HuH-7 (cell line): Measurements from ENCODE around the gene ABLIM3.
"Not testable (repeated sequence)": the region's sequence is repeated elsewhere in the genome, so short reads cannot be mapped to it uniquely, and the experiment has no call there.

Experiments
- DNase-seq: peaks from one replicate; pipeline ENCODE4 v3.0.0; 2011; ENCODE audit warnings: low spot score

Gene ABLIM3

DNA sequence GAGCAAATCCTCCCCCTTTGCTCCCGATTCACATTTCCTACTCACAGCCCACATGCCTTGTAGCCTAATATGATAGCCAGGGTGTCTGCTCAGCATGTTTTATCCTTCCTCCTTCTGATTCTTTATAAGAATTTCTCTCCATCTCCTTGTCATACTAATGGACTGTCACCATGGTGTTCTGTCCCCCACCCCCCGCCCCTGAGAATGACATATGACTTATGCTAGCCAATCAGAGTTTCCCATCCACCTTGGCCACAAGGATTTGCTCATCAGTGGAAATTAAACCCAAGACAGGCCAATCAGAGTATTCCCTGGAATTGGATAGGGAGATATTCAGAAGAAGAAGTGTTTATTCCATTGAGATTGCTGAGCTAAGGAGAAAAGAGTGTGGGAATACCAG is 16.0 kb downstream of the ABLIM3 start:
- no peak for DNase-seq

DNA sequence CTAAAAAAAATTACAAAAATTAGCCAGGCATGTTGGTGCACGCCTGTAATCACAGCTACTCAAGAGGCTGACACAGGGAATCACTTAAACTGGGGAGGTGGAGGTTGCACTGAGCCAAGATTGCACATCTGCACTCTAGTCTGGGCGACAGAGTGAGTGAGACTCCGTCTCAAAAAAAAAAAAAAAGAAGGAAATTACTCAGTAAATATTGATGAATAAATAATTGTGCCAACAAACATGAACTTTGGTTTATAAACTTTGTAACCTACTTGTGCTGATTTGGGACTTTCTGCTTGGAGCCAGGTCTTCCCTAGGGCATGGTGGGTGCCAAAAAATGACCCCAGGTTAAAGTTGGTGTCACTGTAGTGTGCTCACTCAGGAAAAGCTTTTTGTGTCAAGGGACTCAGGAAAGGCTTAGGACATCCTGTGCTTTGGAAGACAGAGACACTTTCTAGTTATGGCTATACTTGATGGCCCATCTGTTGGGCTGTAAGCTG is 19.0 kb downstream of the ABLIM3 start:
- no peak for DNase-seq

DNA sequence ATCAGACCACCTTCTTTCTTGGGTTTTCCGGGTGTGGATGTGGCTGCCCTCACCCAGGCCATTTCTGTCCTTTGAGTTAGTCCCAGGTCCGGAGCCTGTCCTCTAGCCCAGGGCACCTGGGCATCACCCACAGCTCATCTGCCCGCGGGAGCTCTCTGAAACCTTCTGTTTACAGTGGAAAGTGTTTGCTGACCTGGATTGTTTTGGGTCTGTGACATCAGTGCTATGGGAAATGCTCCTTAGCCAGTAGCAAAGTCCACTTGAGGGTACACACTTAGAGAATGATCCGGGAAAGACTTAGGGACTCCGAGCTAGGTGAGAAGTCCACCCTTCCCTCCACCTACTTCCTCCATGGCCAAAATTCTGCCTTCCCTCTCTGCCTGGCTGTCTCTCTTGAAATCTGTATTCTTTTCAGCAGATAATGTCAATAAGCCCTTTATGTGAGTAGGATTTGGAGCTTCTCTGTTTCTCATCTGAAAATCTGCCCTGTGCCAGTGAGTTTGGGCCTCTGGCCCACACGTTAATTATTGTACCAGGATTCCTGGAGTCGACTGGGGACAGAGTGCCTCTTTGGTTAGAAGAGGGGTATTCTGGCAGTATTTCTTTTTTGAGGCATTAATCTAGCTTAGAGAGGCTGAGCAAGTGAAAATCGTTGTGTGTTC is 19.9 kb downstream of the ABLIM3 start:
- no peak for DNase-seq

DNA sequence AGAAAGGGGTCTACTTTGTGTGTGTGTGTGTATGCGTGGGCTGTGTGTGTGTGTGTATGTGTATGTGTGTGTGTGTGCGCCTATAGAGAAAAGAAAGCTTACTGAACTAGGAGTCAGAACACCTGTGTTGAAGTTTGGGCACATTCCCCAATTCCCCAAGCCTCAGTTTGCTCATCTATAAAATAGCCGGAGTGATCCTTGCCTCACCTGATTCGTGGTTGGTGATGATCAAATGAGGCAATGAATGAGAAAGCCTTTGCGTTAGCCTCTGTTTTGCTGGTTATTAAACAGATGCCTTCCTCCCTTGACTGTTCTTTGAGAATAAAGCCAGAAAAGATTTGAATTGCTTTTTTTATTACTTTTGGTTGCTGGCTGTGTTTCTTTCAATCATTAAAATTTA is 20.6 kb downstream of the ABLIM3 start:
- DNase-seq, result no peak

DNA sequence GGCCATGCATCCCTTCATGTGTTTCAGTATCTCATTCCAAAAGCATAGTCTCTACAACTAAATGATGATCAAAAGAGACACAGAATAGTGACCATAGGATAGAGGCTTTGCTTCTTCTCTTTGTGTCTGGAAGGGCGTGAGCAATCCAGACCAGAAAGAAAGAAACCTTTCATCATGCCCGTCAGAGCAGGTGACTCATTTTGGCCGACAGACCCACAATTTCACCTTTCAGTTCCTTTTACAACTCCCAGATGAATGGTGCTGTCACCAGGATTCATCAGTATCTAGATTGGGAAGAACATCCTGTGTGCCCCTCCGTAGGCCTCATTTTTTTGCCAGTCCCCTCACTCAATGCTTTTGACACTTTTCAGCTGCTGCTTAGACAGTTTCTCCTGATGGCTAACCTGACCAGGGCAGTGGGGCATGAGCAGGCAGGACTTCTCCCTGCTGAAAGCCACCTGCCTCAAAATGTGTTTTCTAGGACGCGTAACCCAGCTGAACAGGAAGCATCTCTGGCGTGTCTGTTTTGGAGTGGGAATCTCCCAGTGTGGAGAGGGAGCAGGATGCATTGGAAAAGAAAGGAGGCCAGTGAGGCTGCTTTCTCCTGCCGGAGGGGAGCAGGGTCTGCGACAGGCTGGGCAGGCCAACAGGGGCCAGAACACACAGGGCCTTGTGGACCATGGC is 21.2 kb downstream of the ABLIM3 start:
- DNase-seq, result no peak

DNA sequence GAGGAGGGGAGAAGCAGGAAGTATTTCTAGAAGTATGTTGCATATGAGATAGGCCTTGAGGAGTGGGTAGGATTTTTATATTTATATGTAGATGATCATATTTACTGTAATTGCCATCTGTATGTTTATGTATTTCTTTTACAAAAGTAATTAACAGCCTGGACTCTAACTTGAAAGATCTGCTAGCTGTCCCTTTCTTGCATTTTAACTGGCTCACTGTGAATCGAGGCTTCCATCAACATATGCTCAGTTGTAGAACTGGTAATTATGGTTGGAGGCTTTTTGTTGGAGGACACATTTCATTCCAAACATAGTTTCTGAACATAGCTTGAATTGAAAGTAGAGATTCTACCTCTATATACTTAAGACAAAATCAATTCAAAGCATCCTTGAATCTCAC is 23.4 kb downstream of the ABLIM3 start:
- no peak for DNase-seq

DNA sequence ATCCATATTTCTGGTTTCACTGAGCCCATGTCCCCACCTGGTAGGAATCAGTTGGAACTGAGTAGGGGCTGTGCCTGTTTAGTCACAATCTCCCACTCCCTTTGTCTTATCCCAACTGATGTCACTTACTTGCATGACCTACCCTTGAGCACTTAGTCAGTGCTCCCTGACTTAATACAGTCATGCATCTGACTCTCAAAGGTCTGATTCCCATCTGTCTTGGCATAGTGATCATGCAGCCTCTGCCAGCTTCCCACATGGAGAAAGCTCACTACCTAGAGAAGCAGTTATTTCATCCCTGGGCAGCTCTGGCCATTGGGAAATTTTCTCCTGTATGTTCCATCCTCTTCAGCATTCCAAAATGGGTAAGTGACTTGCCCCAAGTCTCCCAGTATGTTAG is 24.8 kb downstream of the ABLIM3 start:
- DNase-seq, result no peak

DNA sequence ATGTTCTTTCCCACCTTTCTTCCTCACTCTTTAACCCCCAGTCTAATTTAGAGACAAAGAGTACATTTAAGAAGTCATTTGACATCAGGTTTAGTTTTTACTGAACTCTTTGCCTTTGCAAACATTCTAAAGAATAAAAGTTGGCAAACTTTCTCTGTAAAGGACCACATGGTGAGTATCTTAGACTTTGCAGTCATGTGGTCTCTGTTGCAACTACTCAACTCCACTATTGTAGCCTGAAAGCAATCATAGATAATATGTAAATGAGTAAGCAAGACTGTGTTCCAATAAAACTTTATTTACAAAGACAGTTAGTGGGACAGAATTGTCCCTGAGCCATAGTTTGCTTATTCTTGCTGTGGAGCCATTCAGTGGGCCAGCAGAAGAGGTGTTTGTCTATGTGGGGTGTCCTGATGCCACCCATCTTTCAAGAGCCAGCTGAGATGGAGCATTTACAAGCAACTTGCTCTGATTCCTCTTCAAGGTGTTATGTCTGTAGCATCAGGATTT is 25.4 kb downstream of the ABLIM3 start:
- no peak for DNase-seq

DNA sequence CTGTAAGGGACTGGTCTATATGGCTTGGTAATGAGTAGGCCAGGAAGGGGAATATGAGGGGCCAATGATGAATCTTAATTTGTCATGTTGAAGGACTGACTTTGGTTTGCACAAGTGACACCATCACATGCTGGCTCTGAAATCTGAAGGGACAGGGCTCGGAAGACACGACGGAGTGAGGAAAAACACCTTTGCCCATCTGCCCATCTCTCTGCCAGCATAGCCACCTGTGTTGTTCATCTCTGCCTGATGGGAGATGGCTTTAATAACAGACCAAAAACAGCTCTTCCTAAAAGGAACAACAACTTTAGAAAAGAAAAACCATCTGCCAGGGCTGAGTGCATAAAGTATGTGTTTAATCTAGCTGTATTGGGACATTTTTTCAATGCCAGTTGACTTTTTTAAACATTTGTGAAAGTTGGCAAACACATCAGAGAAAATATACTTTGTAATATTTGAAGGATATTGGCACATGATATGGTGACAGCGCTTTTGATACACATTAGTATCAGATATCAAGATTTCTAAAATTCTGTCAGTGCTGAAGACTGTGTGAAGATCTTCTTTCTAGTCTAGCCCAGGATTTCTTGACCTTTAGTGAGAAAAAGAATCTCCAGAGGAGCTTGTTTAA is 27.1 kb downstream of the ABLIM3 start:
- no peak for DNase-seq

DNA sequence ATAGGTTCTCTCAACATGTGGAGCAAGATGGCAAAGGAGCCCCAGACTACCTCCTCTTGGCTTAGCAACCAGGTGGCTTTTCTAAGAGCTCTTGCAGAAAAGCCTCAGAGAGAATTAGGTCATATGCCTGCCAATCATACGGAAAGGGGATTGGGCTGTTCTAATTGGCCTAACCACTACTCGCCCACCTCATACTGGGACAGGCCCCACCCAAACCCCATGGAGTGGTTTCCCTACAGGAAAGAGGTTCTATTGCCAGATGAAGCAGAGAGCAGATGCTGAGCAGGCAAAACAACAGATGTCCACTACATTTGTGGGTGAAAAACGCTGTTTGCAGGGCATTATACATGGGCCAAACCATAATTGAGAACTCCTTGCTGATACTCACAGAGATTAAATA is 29.0 kb downstream of the ABLIM3 start:
- no peak for DNase-seq

DNA sequence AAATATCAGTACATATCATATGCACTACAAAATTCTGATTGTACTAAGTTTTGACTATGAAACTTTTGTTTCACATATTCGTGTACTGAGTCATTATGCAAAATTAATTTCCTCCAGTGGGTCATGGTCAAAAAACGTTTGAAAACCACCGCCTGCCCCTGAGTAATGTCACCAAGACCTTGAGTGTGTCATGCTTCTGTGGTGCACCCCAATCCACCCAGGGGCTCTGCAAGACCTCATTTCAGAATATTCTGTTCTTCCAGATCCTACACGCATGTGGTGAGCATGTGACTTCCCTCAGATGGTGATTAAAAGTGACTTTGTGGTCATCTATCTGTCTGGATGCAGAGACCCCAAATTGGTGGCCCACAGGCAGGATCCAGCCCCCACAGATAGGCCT is 31.0 kb downstream of the ABLIM3 start:
- DNase-seq, result no peak

DNA sequence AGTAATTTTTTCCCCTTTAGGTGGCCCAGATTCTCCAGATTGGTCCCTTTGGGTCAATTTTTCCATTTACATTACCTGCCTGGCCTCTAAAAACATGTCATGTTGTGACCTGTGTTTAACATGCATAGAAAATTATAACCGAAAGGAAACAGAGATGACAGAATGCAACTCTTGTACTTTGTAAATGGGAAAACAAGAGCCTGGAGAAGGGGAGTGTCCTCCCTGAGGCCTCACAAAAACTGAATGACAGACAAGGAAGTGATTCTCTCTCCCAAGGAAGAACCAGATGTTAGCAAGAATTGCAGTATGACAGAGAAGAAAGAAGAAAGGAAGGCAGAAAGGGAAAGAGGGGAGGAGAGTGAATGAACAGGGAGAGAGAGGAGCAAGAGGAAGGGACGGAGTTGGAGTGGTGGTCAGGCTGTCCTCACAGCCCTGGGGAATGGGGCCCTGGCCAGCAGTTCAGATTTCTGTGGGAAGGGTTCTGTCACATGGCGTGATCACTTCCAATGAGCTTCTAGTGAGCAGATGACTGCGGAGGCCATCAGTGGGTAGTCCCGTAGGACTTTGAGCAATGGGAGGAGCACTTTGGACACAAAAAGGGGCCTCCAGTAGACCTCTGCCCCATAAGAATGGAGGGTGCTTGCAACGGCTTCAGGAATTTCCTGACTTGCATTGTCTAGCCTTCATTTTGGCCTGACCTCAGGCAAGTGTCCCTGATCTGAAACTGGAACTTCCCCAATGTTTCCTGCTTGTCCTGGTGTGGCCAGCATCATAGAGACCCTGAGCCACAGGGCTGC is 31.6 kb downstream of the ABLIM3 start:
- DNase-seq, result no peak

DNA sequence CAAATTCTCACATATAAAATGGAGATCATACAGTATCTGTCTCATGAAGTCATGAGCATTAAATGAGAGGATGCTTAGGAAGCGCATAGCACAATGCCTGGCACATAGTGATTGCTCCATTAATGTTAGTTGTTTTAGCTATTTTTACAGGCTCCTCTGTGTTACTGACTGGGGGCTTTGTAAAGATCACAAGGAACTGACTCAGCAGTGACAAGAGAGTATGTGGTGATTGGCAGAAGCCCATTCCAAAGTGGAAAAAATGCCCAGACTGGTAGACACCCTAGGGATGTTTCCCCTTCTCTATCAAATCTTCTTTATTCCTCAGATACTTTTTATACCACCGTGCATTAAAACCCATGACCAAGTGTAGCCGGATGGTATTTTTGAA is 33.5 kb downstream of the ABLIM3 start:
- no peak for DNase-seq

DNA sequence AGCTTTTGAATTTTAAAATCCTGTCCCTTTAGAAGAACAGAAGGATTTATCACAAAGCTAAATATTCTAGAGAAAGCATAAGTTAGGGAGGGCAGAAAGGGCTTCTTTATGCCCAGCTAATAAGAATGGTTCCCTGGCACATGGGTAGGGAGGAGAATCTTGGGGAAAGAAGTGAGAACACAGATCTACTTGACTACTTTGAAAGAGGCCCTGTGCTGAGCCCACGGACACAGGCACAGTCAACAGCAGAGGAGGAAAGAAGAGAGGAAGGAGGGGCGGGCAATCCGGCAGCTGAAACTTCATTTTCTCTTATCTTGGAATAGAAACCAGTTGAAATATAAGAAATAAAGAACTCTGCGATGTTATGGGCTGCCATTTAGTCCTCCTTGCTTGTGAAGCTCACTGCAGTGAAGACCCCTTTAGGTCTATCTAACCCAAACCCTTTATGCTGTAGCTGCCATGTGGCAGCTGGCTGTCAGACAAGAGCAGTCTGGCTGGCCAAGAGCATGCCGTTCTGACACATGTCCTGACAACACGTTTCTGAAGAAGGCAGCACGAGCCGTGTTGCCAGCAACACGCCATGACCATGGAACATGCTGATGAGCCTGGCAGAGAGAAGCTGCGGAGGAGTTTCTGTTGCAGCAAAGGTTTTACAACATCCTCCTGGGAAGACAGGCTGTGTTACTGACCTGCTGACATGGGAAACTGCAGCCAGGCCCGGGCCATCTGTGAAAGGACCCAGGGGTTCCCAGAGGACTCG is 34.2 kb downstream of the ABLIM3 start:
- DNase-seq, result no peak

DNA sequence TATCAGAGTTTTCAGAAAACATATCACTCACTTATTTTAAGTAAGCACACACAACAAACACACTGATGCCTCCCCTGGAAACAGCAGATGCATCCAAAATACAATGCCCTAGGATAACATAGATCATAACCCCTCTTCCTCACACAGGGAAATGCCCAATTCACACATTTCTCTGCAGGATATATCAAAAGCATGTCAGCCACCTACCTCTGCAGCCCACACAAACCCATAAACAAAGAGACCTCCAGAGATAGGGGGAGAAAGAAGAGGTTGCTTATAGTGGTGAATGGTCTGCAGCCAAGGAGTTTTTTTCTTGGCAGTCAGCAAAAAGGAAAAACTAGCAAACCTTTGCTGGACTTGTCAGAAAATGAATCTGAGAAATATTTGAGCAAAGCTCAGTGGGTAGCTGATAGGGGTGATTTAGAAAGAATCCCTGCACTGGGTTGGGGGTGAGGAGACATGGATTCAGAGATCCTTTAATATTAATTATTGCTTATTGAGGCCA is 36.1 kb downstream of the ABLIM3 start:
- DNase-seq, result no peak

DNA sequence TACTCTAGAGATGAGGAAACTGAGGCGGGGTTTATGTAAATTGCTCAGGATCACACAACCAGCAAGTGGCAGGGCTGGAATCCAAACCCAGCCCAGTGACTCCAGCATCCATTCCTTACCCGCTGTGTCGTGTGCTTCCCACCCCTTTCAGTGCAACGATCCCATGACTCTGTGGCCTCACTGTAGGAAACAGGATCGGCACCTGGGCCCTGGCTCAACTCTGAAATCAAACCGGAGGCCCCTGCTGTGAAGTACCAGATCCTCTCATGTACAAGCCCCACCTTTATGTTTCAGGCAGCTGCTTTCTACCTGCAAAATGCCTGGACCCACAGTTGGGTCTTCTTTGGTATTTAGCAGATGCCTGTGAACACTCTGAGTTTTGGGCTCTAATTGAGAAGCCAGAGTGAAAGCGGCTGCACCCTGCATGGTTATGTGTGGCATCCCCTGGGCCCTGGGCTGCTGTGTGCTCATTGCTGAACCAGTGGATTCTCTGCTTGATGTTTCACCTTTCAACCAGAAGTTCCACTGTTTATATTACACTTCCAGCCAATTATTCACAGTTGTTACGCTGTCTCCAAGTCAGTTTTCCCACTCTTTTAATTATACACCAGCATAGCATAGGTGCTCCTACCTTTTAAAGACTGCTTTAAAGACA is 36.7 kb downstream of the ABLIM3 start:
- no peak for DNase-seq

DNA sequence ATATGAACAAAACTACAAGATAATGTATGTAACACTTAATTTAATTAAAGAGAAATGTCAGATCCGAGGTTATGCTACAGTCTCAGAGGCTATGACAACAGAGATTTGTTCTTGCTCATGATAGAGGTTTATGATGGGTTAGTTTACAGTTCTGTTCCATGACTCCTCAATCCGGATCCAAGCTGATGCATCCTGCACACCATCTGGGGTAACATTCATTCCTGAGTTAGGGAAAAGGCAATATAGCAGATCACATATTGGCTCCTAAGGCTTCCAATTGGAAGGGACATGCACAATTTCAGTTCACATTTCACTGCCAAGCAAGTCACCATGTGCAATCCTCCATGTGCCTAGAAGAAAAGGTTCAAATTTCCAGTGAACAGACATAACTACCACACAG is 40.4 kb downstream of the ABLIM3 start:
- DNase-seq, result no peak

DNA sequence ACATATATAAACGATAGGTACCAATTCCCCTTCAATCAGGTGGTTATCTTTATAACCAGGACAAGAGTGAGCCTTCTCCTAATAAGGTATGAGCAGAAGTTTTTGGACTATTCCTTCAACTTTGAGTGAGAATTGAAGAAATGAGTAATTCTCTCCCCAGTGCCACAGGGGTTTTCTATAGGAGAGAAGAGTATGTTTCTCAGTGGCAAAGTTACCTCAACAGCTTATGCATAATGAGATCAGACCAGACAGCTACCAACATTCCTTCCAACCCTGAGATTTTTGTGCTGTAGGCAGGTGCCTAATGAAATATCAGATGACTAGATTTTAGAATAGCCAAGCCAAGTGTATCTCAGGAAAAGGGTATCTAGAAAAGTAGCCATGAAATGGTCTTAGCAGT is 40.9 kb downstream of the ABLIM3 start:
- DNase-seq, result no peak

DNA sequence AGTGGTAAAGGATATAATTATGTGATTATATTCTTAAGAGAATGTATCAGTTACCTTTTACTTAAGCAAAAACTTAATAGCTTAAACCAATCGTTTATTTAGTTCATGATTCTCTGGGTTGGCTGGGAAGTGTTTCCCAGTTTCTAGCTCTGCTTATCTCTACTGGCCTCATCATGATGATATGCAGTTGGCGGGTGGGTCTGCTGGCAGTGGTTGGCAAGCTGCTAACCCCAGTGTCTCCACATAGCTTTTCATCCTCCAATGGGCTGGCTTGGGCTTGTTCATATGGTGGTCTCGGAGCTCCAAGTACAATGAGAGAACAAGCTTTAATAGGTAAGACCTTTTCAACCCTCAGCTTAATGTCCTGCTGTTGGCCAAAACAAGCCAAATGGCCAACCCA is 43.8 kb downstream of the ABLIM3 start:
- DNase-seq, result no peak

DNA sequence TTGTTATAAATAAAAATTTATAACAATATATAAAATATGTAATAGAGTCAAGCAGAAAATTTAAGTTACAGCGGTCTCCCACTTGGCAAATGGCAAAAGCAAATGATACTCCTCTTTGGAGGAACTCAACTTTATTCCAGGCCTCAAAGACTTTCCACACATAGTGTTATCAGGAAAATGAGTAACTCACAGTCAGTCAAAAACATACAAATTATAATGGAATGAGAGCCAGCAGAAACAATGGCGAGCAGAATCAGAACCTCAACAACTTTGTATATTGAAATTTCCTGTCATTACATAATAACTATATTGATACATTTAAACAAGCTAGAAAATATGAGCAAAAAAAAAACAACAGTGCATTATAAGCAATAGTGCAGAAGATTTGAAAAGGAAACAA is 45.2 kb downstream of the ABLIM3 start:
- no peak for DNase-seq

DNA sequence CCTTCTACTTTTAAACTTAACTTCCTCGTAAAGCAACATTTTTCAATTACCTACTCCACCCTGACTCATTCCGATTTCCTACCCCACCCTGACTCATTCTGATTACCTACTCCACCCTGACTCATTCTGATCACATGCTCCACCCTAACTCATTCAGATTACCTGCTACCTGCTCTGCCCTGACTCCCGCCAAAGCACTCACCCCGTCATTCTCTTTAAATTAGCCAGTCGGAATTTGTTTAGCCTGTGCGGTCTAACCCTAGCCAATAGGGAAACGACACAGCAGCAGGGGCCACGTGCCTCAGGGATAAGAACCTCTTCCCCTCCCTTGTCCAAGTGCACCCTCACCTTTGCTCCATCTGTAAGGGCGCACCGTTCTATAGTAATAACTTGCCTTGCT is 46.3 kb downstream of the ABLIM3 start:
- DNase-seq, result not testable (repeated sequence)
